SK-MEL-5 (cell line): Measurements from ENCODE around the gene ZNF90. TPM values are rescaled to one million over a fixed set of nuclear protein-coding genes. Genes with fewer than 3 reads are reported as not detected.
"Not testable (repeated sequence)": the region's sequence is repeated elsewhere in the genome, so short reads cannot be mapped to it uniquely, and the experiment has no call there.

ENCODE experiments used
- DNase-seq: peaks from one replicate; pipeline ENCODE4 v3.0.0-alpha.2; 2016; ENCODE audit warnings: low read depth, low spot score
- in situ Hi-C: cut with HindIII; loops from 2 replicates; pipeline ENCODE4 v1.10.0; 2016; ENCODE audit warnings: low sequenced_read_pairs, high pct_unique_total_duplicates, low pct_unique_long_range_greater_than_20kb
- total RNA-seq: library from RNA; depleted of rRNA; stranded (reverse); fragments of >200 nt; shearing (Covaris generic); gene quantifications from 2 replicates; pipeline ENCODE4 v1.2.3, GENCODE V29; 2014

The ZNF90 gene
- total RNA-seq, 1 experiment from 2014 or later, result 0.77 TPM

DNA sequence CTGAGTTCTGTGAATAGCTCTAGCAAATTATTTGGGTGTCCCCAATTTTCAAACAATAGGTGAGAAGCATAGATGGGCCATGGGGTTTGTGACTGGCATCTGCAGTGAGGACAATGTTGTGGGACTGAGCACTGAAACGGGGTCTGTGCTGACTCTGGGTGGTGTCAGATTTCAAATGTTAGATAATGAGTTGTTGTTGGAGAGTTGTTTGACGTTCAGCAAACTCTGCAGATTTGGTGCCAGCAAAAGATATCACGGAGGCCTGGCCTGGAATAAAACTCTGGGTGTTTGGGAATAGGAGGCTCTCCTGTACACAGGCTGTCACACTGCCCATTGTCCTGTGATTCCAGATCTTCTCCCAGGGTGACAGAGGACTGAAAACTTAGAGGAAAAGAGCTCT is 2.9 kb downstream of the ZNF90 start:
- no peak for DNase-seq

DNA sequence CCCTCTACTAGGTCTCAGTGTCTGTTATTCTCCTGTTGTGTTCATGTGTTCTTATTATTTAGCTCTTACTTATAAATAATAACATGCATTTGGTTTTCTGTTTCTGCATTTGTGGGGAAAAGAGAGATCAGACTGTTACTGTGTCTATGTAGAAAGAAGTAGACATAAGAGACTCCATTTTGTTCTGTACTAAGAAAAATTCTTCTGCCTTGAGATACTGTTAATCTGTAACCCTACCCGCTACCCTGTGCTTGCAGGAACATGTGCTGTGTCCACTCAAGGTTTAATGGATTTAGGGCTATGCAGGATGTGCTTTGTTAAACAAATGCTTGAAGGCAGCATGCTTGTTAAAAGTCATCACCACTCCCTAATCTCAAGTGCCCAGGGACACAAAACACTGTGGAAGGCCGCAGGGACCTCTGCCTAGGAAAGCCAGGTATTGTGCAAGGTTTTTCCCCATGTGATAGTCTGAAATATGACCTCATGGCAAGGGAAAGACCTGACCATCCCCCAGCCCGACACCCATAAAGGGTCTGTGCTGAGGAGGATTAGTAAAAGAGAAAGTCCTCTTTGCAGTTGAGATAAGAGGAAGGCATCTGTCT is 4.5 kb downstream of the ZNF90 start:
- in situ Hi-C loops, DNase-seq: not testable (repeated sequence)

More for the DNA sequence above, 2.9 kb downstream of the ZNF90 start:
- in situ Hi-C loops, result no loop called here

DNA sequence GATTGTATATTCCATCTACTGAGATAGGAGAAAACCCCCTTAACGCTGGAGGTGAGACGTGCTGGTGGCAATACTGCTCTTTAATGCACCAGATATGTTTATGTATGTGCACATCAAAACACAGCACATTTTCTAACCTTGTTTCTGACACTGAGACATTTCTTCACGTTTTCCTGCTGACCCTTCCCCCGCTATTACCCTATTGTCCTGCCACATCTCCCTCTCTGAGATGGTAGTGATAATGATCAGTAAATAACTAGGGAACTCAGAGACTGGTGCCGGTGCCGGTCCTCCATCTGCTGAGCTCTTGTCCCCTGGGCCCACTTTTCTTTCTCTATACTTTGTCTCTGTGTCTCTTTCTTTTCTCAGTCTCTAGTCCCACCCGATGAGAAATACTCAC is 5.1 kb downstream of the ZNF90 start:
- in situ Hi-C loops, DNase-seq: not testable (repeated sequence)

DNA sequence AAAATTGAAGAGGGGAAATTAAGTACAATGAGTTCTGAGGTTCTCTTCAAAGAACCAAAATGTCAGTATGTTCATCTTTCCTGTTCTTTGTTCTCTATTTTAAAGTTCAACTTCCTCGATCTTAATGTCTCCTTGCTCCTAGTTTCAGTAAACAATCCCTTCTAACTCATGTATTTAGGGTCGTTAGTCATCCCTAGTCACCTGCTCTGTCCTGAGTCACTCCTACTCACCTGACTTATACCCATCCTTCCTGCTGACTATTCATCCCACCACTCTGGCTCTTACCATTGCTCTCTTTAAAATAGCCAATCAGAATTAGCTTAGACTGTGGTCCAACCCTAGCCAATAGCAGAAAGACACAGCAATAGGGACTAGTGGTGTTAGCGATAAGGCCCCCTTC is 24.3 kb downstream of the ZNF90 start:
- in situ Hi-C loops, result no loop called here

DNA sequence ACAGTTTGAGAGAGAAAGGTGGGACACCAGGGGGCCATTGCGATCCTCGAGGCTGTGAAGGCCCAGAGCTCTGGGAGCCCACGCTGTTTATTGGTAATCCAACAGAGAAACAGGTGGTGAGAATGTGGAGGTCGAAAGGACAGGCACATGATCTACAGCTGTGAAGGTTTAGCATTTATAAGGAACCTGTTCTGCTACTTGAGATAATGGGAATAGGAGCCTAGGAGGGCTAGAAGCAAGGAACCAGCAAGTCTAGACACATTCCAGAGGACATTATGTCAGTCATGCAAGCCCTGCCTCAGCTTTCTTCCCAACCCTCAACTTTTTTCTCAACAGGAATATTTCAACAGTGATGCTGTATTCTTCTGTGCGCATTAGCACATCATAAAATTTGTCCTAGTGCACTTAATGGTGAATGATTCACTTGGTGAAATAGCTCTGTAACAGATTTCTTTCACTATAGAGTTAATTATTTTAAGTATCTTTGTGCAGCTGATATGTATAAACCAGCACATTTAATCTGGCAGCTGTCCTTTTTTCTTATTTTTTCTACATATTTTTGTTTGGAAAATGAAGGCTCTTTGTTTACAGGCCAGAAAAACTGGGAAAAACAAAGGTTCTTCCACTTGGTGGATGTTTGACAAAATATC is 25.4 kb downstream of the ZNF90 start:
- in situ Hi-C loops, result no loop called here
- DNase-seq, result no peak

More for the DNA sequence above, 24.3 kb downstream of the ZNF90 start:
- no peak for DNase-seq

DNA sequence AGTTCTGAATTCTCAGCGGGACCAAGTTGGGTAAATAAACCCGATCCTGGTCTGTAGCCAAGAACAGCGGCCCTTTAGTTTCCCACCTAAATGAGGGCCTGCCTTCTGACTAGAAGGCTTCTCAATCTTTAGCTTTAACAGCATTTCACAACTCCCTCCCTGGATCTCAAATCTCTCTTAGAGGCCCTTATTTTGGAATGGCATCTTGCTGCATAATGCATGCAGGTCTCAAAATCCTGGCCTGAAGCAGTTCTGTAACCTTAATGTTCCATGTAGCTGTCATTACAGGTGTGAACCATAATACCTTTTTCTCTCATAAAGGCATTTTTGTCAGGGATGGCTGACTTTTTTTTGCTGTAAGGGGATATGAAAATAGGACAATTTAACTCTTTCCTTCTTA is 29.5 kb downstream of the ZNF90 start:
- in situ Hi-C loops, result no loop called here
- no peak for DNase-seq

DNA sequence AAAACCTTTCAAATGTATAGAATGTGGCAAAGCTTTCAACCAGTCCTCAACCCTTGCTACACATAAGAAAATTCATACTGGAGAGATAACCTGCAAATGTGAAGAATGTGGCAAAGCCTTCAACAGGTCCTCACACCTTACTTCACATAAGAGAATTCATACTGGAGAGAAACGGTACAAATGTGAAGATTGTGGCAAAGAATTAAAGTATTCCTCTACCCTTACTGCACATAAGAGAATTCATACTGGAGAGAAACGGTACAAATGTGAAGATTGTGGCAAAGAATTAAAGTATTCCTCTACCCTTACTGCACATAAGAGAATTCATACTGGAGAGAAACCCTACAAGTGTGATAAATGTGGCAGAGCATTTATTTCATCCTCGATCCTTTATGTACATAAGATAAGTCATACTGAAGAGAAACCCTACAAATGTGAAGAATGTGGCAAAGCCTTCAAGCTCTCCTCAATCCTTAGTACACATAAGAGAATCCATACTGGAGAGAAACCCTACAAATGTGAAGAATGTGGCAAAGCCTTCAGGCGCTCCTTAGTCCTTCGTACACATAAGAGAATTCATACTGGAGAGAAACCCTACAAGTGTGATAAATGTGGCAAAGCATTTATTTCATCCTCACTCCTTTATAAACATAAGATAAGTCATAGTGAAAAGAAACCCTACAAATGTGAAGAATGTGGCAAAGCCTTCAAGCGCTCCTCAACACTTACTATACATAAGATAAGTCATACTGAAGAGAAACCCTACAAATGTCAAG is 40.5 kb downstream of the ZNF90 start:
- in situ Hi-C loops, DNase-seq: not testable (repeated sequence)

DNA sequence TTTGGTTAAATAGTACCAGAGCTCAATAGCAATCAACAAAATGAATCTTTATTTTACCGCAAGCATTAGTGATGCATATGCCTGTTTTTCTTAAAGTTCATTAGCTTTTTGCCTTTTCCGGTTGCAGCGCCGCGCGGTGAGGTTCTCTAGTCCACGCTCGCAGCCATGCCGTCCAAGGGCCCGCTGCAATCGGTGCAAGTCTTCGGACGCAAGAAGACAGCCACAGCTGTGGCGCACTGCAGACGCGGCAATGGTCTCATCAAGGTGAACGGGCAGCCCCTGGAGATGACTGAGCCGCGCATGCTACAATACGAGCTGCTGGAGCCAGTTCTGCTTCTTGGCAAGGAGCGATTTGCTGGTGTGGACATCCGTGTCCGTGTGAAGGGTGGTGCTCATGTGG is 47.1 kb downstream of the ZNF90 start:
- in situ Hi-C loops, result no loop called here
- no peak for DNase-seq

DNA sequence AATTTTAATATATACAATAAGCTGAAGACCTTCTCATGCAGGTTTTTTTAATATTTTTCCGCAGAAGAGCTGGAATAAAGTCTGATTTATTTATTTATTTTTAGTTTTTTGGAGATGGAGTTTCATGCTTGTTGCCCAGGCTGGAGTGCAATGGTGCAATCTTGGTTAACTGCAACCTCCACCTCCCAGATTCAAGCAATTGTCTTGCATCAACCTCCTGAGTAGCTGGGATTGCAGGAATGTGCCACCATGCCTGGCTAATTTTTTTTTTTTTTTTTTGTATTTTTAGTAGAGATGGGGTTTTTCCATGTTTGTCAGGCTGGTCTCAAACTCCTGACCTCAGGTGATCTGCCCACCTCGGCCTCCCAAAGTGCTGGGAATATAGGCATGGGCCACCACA is 55.1 kb downstream of the ZNF90 start:
- DNase-seq, in situ Hi-C loops: not testable (repeated sequence)

DNA sequence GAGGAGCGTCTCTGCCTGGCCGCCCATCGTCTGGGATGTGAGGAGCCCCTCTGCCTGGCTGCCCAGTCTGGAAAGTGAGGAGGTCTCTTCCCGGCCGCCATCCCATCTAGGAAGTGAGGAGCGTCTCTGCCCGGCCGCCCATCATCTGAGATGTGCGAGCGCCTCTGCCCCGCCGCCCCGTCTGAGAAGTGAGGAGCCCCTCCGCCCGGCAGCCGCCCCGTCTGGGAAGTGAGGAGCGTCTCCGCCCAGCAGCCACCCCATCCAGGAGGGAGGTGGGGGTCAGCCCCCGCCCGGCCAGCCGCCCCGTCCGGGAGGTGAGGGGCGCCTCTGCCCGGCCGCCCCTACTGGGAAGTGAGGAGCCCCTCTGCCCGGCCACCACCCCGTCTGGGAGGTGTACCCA is 59.9 kb downstream of the ZNF90 start:
- in situ Hi-C loops, DNase-seq: not testable (repeated sequence)

DNA sequence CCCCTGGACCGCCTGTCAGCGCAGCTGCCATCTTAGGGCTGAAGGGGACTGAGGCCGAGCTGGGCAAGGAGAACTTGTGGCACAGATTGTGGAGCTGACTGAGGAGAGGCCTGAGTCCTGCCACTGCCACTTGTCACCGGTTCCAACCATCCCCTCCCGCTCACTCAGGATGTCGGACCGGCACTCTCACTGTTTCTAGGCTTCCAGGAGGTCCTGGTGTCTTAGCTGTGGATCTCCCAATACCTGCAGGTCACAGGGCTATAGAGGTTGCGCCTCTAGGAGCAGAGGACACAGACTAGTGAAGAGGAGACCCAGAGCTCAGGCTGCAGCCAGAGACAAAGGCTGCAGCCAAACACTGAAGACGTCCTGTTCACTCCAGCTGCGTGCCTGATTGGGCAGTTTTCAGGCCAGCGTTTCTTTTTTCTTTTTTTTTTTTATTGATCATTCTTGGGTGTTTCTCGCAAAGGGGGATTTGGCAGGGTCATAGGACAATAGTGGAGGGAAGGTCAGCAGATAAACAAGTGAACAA is 73.9 kb downstream of the ZNF90 start:
- no peak for DNase-seq
- in situ Hi-C loops, result no loop called here

DNA sequence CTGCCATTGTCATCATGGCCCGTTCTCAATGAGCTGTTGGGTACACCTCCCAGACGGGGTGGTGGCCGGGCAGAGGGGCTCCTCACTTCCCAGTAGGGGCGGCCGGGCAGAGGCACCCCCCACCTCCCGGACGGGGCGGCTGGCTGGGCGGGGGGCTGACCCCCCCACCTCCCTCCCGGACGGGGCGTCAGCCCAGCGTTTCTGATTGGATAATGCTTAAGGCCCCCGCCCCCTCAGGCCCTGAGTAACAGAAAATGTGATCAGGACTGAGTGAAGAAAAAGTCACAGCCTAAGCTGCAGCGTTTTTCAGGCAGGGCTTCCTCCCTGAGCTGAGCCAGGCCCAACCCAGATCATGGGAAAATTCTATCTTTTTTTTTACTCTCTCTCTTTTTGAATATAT is 74.7 kb downstream of the ZNF90 start:
- DNase-seq, in situ Hi-C loops: not testable (repeated sequence)

DNA sequence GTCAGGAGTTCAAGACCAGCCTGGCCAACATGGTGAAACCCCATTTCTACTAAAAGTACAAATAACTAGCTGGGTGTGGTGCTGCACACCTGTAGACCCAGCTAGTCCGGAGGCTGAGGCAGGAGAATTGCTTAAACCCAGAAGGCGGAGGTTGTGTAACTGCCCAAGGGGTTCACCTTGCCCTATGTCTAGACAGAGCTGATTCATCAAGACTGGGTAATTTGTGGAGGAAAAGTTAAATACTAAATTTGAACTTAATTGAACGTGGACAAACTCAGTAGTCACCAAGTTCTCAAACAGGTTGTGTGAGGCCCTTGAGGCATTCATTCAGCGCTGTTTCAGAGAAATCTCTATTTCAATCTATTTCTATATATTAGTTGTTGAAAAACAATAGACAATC is 75.5 kb downstream of the ZNF90 start:
- in situ Hi-C loops, result no loop called here

DNA sequence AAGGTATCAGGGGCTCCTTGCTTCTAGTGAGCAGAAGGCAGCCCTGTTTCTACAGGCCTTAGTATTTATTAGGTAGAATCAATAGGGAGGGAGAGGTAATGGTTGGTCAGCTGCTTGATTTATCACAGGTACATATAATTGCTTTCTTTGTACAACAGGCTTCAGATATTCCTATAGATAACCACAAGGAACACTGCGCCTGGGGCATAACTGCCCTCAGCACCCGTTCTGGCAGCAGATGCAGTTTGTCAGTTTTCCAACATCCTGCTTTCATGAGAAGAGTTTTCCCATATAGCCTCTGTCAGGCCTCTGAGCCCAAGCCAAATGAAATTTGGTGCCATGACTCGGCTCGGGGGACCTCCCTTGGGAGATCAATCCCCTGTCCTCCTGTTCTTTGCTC is 76.8 kb downstream of the ZNF90 start:
- no peak for DNase-seq
- in situ Hi-C loops, result no loop called here

More for the DNA sequence above, 75.5 kb downstream of the ZNF90 start:
- no peak for DNase-seq

DNA sequence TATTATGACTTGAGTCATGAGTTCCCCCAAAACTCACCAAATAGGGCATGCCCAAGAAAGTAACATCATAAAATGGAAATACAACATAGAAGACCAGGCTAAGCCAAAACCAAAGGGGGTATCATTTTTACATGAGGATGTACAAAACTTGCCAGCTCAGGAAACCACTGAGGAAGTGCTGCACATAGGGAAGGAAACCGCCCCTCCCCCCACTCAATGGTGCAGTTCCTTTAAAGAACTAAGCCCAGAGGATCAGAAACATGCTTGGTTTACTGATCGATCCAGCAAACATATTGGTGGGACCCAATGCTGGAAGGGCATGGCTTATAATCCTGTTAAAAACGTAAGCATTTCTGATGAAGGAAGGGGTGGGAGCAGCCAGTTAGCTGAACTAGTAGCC is 85.0 kb downstream of the ZNF90 start:
- in situ Hi-C loops, result no loop called here
- DNase-seq, result no peak

DNA sequence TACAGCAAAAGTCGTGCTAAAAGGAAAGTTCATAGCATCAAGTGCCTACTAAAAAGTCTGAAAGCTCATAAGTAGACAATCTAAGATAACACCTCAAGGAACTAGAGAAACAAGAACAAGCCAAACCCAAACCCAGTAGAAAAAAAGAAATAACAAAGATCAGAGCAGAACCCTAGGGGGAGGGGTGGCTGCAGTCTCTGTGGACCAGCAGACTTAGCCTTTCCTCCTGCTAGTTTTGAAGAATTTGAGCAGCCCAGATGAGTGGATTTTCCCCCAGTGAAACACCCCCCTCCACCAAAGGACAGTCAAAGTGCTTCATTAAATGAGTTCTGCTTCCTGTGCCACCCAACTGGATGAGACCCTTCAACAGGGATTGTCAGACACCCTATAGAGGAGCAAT is 86.7 kb downstream of the ZNF90 start:
- no peak for DNase-seq
- in situ Hi-C loops, result no loop called here

DNA sequence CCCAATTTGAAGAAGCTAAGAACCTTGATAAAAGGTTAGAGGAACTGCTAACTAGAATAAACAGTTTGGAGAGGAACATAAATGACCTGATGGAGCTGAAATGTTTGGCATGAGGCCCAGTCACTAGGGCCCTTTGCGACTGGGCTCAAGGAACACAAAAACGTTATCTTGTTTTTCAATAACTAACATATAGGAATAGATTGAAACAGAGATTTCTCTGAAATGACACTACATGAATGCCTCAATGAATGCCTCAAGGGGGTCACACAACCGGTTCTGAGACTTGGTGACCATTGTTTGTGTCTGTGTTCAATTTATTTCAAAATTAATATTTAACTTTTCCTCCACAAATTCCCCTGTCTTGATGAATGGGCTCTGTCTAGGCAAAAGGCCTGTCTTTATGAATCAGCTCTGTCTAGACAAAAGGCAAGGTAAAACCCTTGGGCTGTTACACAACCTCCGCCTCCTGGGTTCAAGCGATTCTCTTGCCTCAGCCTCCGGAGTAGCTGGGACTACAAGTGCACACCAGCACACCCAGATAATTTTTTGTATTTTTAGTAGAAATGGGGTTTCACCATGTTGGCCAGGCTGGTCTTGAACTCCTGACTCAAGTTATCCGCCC is 88.3 kb downstream of the ZNF90 start:
- no peak for DNase-seq
- in situ Hi-C loops, result no loop called here

DNA sequence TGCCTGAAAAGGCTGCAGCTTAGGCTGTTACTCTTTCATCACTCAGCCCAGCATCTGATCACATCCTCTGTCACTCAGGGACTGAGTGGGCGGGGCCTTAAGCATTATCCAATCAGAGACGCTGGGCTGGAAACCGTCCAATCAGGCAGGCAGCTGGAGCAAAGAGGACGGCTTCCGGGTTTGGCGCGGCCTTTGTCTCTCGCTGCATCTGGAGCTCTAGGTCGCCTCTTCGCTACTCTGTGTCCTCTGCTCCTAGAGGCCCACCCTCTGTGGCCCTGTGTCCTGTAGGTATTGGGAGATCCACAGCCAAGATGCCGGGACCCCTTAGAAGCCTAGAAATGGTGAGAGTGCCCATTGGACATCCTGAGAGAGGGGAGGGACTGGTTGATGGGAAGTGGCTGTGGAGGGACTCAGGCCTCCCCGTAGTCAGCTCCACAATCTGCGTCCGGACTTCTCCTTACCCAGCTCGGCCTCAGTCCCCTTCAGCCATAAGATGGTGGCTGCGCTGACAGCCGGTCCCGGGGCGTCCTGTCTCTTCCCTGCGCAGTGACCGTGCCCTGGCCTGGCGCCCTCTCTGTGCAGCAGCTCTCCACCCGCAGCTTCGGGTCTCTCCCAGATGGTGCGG is 89.3 kb downstream of the ZNF90 start, which contains the start of gene ZNF486:
ZNF486 (plus strand) TSS at position 195 of the 625 bp plus-strand sequence; CDS start at position 312, 117 bp downstream.
- peak; percentile 55 for DNase-seq
- in situ Hi-C loops, result no loop called here
